ENCODE measurements around the gene SLC35F6.

DNA sequence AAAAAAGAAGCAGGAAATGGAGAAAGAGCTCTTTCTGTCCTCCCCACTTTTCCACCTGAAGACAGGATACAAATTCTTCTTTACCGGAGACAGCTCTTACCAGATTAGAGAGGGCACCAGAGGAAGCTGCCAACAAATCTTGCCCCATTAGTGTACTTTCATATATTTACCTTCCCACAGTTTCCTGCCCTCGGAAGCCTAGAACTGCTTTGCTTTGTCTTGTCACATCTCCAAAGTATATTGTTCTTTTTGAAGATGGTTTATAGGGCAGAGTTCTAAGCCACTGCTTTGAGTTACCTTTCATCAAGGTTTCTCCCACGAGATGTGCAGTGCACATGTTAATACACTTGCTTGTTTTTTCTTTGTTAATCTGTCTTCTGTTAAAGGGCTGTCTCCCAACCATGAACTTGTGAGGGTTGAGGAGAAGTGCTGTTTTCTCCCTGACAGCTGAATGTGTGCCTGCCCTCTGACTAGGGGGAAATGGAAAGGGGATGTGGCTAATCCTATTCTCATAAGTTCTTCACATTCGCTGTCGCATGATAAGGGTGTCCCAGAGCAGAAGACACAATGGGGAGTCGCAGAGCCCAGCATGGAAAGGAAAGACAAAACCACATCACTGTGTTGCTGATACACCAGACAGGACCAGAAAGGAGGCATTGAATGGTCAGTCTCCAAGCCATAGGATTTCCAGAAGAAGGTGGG lies 45.9 kb downstream of the SLC35F6 start:
- TF ChIP-seq CTCF (IDR thresholded peaks at IDR 0.05) = no peak
- TF ChIP-seq POLR2A (IDR thresholded peaks at IDR 0.05) = no peak

All from vagina (tissue), 2 donors.